HG02610 (cell line): ENCODE measurements around the gene PCARE.
A peak's percentile ranks its signal among the peaks of the same experiment; 100 is the strongest.
"Not testable (repeated sequence)": the region's sequence is repeated elsewhere in the genome, so short reads cannot be mapped to it uniquely, and the experiment has no call there.

Source experiments
- ATAC-seq: cut with Tn5 transposase; IDR thresholded peaks from one replicate; pipeline ENCODE4 v1.9.1; 2021; ENCODE audit warnings: mild to moderate bottlenecking, moderate library complexity; ENCODE audit not compliant: unreplicated experiment

PCARE gene

DNA sequence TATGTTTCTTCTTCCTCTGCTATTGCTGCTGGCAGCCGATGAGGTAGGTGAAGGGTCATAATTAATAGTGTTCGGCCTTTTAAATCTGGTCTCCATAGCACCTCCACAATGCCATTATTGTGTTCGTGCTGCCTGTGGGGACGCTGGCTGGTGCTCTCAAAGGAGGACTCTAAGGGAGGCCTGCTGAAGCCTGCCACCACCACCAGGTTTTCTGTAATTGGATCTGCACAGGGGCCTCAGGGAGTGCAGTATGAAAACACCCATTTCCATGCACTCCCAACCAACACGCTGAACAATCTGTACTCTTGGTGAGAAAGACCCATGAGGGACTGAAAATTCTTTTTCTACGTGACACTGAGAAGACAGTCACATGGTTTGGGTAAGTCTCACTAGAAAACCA, 23.2 kb upstream of the PCARE start:
- ATAC-seq = no peak

DNA sequence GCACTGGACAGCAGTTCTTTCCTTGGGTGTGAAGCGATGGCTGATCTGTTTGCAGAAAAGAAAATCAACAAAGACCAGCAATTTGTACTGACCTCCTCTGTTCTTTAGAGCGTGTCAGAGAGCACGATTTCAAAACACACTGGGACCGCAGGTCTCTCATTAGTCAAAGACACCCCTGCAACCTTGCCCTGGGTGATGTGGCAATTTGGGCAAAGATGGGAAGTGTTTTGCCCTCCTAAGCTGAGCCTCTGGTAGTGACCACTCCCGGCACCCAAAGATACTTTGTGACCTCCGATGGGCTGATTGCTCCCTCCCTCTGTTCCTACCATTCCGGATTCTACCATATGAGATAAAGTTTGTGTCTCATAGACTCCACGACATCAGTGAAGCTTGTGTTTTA, 22.6 kb upstream of the PCARE start:
- no peak for ATAC-seq

DNA sequence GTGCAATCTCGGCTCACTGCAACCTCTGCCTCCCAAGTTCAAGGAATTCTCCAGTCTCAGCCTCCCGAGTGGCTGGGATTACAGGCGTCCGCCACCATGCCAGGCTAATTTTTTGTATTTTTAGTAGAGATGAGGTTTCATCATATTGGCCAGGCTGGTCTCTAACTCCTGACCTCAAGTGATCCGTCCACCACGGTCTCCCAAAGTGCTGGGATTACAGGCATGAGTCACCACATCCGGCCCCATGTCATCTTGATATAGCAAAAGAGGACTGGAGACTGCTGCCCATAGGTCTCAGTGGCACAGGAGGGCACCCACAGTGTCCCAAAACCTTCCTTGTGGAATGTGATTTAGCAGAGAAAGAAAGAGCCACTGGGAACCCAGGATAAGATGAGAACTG, 16.0 kb upstream of the PCARE start:
- ATAC-seq = not testable (repeated sequence)

DNA sequence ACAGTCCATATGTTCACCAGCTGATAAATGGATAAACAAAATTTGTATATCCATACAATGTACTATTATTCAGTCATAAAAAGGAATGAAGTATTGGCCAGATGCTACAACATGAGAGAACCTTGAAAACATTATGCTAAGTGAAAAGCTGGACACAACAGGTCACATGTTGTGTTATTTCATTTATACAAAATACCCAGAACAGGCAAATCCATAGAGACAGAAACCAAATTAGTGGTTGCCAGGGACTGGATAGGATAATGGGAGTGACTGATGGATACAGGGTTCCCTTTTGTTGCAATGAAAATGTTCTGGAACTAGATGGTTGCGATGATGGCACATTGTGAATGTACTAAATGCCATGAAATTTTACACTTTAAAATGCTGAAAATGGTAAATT, 10.2 kb upstream of the PCARE start:
- no peak for ATAC-seq

DNA sequence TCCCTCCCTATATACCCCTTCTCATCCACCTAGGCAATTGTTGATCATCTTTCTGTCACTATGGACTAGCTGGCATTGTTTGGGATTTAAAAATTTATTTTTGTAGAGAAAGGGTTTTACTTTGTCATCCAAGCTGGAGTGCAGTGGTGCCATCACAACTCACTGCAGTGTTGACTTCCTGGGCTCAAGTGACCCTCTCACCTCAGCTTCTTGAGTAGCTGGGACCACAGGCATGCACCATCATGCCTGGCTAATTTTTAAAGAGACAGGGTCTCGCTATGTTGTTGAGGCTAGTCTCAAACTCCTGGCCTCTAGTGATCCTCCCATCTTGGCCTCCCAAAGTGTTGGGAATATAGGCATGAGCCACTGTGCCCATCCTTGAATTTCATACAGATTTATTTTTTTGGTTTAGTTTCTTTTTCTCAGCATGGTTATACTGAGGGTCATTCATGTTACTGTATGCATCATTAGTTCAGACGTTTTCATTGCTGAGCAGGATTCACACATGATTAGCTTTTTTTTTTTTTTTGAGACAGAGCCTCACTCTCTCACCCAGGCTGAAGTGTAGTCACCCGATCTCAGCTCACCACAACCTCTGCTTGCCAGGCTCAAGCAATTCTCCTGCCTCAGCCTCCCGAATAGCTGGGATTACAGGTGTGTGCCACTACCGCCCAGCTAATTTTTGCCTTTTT, 8.6 kb upstream of the PCARE start:
- ATAC-seq = peak; percentile 79

DNA sequence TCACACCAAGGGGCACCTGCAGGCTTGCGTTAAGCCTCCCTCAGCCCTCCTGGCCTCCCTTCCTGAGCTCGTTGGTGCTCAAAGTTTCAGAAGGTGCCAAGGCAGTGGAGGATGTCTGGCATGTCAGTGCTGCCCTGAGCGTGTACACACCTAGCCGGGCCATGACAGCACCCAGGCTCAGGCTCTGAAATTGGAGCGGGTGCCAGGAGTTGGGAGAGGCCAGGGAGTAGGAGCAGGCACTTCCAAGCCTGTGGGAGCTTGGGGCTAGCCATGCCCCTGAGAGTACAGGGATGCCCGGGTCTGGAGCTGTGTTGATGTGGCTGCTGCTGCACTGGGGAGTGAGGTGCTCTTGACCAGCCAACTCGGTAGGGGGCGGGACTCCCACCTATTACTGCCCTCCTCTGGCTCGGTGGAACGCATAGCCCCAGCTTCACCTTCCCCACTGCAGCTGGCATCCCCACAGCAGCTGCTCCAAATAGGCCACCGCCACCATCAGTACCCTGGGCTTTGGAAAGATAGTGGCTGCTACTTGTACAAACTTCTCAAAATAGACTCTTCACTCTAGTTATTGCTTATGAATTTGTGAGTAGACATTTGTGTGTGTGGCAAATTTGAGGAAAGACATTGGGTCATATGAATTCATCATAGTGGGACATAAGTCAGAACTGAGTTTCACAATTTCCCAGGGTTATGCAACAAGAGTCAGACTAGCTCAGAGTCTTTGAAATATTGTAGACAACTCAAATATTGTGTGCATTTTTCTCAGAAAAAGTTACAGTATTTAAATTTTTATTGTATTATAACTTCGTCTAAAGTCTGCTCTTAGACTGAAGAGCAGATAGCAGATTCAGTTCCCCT, 6.8 kb upstream of the PCARE start:
- ATAC-seq = no peak

DNA sequence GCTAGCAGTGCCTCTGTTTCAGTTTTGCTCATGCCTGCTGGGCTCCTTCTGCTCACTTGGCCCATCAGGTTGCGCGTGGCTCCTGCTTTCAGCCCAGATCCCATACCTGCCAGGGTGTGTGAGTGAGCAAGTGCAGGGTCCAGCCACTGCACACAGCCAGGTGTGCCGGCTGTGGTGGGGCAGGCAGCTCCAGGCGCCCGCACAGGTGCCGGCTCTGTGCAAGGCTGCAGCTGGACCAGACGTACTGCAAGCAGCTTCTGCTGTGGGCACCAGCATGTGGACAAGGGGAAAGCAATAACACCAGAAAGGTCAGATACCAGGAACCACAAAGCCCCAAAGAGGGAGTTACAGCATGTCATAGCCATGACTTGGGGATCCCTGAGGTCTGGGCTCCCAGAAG, 5.6 kb upstream of the PCARE start:
- no peak for ATAC-seq

DNA sequence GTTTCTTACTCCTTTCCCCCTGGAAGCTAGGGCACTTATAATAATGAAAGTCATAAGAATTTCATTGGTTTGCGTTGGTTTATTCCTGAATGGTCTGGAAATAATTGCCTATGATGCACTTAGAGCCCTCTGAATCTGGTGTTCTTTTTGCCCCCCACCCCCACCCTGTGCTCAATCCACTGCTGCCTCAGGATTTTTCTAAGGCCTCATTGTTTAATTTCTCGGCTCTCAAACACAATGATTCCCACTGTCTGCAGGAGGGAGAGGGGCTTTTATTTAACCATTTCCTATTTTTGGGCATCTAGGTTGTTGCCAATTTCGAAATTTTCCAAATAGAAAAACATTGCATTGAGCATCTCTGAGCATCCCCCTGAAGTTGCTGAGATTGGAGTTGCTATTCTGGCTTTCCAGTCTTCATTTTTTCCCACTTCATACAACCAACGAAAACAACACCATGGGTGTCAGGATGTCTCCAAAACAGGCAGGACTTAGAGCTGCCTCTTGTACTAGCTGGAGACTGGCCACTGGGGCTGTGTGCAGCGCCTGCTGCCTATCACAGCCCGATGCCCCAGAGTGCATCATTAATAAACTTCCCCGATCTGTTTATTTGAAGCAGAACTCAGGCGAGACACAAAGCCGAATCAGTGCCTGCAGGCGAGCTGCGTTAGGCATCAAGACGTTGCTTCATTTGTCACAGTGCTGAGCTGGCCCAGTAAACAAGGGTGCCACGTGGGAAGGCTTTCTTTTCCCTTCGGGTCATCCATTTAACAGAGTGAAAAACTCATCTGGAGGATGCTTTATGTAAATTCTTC, 1.8 kb upstream of the PCARE start:
- ATAC-seq = no peak

DNA sequence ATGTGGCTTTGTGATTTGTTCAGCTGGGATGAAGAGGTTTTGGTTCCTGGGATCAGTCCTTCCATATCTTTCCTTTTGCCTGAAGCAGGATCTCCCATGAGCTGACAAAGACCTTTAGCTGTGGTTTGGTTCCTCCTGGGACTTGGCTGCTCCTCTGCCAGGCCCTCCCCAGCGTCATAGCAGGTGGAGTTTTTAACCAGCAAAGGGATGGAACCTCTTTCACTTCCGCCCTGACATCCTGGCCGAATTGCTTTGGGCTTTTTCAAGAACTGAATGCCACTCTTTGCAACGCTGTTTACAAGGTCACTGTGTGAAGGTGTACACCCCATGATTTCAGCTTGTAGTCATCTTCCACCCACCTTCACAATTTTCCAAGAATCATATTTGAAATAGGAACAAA, 390 bp downstream of the PCARE start:
- ATAC-seq = no peak

DNA sequence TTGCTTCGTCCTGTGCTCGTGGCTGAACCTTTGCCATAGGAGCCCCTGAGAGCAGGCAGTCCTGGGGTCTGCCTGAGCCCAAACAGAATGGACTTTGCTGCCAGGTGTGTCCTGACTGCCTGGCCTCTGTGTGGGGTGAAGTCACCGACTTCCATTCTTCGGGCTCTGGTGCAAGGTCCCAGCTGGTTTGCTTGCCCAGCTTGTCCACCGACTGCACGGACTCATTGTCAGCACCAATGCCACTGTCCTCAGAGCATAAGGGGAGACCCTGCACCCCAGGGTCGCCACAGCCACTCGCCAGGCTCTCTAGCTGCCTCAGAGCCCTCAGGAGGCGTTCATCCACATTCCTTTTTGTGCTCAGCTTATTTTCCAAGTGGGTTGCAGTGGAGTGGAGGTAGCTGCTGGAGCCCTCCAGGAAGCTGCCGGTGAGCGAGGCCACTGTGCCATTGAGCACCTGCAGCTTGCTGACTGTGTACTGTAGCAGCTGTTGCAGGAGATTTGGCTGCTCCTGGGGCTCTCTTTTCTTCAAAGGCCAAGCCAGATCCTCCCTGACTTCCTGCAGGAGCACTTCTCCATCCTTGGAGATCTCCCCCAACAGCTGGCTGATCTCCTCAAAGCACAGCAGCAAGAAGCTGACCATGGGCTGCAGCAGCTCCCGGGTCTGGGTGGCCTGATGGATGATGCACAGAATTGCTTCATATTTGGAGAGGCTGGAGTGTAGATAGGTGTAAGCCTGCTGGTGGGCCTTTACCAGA, 1.2 kb downstream of the PCARE start:
- no peak for ATAC-seq

DNA sequence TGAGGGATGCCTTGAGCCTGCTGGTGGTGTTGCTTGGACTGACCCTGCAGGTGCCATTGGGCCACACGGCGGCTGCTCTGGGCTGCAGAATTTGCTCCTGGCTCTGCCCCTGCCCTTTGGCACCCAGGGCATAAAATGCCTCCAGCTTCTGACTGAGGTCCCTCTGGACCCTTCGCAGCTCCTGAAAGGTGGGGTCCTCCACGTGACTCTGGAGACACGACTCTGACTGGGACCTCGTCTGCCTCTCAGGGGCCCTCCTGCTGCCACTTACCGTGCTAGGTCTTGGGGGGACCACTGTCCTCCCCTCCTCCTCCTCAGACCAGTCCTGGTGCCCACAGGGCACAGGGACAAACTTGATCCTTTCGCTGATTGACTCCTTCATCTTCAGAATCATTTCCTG, 2.1 kb downstream of the PCARE start:
- ATAC-seq = no peak

DNA sequence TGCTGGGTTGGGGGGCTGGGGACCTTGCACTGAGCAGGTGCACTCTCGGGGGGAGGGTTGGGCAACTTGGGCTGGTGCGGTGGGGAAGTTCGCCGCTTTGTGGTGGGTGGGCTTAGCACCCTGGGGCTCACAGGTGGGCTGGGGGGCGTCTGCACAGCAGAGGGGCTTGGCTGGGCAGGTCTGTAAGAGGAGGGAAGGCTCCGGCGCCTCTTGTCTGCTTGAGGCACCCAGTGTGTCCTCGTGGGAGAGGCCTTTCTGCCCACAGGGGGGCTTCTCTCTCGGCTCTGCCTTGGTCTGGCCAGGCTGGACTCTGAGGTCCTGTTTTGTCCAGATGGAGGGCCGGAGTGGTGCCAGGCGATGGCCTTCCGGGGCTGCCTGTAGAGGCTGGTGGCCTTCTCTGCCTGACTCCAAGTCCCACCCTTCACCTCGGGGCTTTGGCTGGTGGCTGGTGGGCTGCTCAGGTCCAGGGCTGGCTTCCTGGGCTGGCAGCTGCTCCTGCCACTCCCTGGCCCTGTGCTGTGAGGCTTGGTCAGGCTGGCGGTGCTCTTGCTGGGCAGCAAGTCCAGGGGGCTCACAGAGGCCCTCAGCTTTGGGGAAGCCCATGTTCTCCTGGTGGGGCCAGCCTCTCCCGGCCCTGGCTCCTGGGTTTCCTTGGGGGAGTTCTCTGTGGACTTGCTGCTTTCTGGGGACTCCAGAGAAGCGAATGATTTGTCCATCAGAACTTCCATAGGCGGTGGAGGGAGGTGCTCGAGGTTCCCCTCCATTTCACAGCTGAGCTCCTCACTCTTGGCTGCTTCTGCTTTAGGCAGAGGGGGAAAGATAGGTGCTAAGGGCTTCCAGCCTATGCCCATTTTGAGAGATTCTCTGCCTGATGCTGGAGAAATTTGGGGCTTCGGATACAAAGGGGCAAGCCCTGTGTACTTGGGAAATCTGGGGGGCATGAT, 3.0 kb downstream of the PCARE start:
- ATAC-seq = no peak

DNA sequence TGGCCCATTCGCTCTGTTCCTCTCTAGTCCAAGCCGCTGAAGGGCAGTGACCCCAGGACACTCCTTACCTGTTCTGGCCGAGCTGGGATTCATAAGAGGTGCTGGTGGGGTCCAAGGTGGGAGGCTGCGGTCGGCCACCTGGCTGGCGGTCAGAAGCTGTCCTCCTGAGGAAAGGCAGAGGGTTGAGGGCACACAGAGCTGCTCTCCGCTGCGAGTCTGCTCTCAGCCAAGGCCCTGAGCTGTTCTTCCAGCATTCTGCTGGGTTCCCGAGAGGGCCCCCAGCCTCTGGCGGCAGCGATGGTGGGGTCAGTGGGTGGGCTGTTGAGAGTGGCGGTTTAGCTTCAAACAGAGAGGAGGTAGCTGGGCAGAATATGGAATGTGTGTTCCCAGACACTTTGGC, 3.8 kb downstream of the PCARE start:
- ATAC-seq = no peak

DNA sequence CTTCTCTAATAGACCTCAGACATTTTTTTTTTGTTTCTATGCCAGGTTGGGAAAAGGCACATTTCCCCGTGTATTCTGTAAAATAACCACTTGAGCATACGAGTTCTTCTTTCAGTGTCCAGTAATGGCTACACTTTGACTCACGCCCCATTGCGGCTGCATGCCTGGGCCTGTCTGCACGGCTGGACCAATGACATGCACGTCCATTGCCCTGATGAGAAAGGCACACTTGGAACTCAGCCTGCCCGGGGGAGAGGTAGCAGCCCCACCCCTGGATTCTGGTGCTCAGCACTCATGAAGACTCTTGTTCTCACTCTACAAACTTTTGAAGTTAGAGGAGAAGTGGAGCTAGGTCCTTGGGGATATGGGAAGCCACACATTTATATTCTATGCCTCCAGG, 5.8 kb downstream of the PCARE start:
- ATAC-seq = no peak

DNA sequence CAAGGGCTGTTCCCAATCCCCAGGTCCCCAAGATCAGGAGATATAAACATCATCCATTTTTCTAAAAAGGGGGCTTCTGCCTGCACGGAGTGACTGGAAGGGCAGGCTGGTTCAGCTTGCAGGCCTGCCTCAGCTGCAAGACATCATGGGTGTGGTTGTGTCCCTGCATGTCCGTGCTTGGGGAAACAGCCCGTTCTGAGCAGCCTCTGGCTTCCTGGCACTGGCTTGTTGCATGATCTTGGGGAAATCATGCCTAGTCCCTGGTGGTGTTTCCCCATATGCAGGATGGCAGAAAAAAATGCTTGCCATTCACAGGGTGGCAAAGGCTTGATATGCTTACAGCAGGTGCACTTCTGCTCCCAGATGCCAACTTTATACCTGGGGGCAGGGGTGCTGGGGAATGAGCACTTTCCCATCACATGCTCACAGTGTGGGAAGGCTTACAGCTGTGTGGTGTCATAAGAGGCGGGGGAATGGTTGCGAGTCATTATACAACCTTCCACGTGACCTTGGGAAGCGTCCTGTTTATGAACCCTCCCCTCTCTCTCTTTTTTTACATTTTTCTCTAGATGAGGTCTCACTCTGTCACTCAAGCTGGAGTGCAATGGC, 7.2 kb downstream of the PCARE start:
- ATAC-seq = no peak

DNA sequence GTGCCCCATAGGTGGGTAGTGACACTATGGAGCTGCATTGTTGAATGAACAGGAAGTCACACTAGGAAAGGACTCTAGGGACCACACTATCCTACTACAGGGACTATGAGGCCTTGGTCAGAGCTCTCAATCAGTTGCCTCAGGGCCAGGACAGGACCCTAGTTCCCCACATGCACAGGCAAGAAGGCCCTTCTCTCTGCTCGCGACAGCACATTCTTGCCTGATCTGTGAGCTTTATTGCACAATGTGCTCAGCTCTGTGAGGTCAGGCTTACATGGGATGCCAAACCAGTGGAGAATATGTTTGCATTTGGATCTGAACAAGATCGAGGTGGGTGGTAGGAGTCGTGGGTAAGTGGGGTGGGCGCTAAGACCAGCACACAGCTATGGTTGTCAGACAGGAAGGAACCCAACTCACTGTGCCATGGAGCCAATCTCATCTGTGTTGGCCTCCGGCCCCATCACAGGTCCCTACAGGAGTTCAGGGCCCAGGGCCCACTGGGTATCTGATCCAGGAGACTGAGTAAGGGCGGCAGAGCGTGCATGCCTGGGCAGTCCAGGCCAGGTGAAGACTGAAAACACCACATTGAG, 8.0 kb downstream of the PCARE start:
- ATAC-seq = no peak

DNA sequence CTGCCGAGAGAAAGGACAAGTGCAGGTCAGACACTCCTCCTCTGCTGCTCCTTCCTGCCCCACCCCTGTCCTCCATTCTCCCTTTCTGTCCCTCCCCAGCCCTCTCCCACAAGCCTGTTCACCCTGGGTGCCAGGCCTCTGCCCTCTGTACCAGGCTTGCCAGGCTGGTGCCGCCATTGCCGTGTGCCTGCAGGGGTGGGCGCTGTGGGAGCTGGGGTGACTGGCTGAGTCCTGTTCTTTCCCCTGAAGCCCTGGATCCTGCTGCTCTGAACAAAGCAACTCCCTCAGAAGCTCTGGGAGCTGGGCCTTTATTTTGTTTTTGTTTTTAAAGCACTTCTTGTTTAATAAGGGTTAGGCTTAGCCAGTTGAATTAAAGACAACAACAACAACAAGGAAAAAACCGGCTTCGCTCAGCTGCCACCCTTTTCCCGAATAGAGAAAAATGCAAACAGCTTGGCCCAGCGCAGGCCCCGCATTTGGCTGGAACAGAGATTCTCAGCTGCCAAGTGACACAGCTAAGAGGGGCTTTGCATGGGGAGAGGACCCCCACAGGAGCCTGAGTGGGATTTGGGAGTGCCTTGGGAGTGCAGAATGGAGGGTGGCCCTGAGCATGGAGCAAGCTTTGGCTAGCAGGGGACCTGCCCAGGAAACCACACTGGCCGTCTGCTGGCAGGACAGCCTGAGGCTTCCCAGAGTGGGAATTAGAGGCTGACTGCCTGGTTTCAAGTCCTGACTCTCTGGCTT, 9.1 kb downstream of the PCARE start:
- ATAC-seq = no peak

DNA sequence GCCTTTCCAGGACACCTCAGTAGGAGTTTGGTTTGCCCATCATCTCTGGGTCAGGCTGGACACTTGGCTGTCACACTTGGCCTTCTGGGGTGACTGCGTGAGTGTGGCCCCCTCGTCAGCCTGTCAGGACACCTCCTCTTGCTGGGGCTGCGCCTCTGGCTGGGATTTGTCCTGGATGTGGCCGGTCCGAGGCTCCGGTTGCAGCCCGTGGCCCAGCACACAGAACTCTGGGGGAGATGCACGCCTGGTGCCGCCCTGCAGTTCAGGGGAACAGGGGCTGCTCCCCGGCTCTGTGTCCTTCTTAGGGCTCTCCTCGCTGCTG, 9.6 kb downstream of the PCARE start:
- no peak for ATAC-seq

DNA sequence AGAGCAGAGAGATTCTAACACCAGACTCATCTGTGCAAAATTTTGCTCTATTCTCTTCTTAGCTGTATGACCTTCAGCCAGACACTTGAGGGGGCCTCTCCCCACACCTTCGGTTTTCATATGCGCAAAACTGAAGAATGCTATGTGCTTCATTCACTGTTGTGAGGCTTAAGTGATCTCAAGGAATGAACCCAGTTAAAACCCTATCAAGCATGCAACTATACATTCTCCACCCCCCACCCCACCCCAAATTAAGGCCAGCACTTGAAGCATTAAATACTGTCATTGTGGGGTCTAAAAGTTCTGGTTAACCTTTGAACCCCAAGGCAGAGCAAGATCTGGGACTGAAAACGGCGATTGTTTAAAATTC, 10.0 kb downstream of the PCARE start:
- ATAC-seq = no peak
